Measurements from ENCODE around the gene TPM2.
"Not testable (repeated sequence)": the region's sequence is repeated elsewhere in the genome, so short reads cannot be mapped to it uniquely, and the experiment has no call there.

DNA sequence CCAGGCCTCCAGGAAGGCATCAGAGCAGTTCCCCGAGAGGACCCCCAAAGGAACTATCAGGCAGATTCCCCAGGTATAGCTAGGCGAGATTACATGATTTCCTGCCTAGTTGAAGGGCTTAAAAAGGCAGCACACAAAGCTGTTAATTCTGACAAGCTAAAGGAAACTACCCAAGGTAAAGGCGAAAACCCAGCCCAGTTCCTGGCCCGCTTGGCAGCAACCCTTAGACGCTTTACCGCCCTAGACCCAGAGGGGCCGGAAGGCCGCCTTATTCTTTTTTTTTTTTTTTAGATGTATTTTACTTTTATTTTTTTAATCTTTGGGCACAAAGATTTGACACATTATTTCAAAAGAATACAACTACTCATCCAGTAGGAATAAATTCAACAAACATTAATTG is 51.0 kb downstream of the TPM2 start:
- not testable (repeated sequence) for TF ChIP-seq POLR2A (conservative IDR thresholded peaks at IDR 0.05); POU5F1 (IDR thresholded peaks at IDR 0.05; ENCODE audit: borderline replicate concordance, low read depth, low read length, partially characterized antibody); DMBX1 (CRISPR knock-in tag; IDR thresholded peaks at IDR 0.05; ENCODE audit: borderline replicate concordance); ZNF444 (CRISPR knock-in tag; IDR thresholded peaks at IDR 0.05); SPI1 (IDR thresholded peaks at IDR 0.05; ENCODE audit: borderline replicate concordance, low read depth, low read length)
- TF ChIP-seq, protein P1, sequence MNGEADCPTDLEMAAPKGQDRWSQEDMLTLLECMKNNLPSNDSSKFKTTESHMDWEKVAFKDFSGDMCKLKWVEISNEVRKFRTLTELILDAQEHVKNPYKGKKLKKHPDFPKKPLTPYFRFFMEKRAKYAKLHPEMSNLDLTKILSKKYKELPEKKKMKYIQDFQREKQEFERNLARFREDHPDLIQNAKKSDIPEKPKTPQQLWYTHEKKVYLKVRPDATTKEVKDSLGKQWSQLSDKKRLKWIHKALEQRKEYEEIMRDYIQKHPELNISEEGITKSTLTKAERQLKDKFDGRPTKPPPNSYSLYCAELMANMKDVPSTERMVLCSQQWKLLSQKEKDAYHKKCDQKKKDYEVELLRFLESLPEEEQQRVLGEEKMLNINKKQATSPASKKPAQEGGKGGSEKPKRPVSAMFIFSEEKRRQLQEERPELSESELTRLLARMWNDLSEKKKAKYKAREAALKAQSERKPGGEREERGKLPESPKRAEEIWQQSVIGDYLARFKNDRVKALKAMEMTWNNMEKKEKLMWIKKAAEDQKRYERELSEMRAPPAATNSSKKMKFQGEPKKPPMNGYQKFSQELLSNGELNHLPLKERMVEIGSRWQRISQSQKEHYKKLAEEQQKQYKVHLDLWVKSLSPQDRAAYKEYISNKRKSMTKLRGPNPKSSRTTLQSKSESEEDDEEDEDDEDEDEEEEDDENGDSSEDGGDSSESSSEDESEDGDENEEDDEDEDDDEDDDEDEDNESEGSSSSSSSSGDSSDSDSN (IDR thresholded peaks at IDR 0.05; ENCODE audit: borderline replicate concordance in 1 of 2, low read depth in 2 of 2, low read length in 2 of 2) = not testable (repeated sequence)
- TF ChIP-seq, protein P2, sequence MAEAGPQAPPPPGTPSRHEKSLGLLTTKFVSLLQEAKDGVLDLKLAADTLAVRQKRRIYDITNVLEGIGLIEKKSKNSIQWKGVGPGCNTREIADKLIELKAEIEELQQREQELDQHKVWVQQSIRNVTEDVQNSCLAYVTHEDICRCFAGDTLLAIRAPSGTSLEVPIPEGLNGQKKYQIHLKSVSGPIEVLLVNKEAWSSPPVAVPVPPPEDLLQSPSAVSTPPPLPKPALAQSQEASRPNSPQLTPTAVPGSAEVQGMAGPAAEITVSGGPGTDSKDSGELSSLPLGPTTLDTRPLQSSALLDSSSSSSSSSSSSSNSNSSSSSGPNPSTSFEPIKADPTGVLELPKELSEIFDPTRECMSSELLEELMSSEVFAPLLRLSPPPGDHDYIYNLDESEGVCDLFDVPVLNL (CRISPR knock-in tag; IDR thresholded peaks at IDR 0.05; ENCODE audit: low read depth) = not testable (repeated sequence)
